Fibroblast of skin of left quadriceps (primary cell): Measurements from ENCODE around the gene TMEM190.

Source experiments
- DNase-seq, 2 experiments: peaks; one replicate each; pipeline ENCODE4 v3.0.0-alpha.2; 2013; ENCODE audit warnings: low read depth in 2 of 2

TMEM190 gene

DNA sequence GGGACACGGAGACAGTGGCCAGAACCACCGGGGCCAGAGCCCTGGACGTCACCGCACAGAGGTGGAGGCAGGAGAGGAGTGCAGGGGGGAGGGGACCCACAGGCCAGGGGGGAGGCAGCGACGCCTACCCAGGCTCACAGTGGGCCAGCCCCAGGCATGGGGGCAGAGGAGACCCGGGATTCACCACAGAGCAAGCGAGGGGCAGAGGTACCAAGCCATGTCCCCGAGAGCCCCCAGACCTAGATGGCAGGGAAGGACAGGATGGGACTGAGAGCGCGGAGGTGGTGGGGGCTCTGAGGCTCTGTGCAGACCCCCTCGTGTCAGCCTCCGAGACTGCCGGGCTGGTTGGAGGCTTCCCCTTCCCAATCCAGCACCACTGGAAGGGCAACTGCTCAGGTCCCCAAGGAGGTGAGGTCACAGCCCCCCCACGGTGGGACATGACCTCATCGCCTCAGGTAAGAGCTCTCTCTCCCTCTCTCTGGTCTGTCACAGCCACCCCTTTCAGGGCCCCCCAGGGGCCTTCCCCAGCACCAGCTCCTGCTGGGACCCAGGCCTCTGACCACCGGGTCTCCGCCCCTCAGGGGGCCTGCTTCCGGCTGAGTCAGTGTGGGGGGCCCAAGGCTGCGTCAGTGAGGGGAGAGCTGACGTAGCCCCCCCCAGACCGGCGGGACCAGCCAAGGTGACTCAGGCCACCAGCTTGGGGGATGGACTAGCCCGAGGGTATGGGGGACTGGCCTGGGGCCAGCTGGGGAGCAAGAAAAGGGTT lies 4.1 kb upstream of the TMEM190 start:
- no peak for DNase-seq

DNA sequence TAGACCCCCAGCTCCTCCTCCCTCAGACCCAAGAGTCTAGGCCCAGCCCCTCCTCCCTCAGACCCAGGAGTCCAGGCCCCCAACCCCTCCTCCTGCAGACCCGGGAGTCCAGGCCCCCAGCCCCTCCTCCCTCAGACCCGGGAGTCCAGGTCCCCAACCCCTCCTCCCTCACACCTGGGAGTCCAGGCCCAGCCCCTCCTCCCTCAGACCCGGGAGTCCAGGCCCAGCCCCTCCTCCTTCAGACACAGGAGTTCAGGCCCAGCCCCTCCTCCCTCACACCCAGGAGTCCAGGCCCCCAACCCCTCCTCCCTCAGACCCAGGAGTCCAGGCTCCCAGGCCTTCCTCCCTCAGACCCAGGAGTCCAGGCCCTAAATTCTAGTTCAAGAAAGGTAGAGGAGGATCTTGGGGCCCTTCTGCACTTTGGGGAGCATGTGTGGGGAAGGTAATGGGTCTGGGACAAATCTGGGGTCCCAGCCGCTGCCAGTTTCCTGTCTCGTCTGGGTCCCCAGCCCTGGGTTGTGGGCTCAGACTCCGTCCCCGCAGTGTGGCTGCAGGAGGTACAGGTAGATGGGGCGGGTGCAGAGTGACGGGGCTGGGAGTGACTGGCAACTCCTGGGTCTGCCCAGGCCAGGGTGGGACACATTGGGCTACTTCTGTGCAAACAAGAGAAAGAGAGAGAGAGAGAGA lies 3.2 kb upstream of the TMEM190 start:
- no peak for DNase-seq

DNA sequence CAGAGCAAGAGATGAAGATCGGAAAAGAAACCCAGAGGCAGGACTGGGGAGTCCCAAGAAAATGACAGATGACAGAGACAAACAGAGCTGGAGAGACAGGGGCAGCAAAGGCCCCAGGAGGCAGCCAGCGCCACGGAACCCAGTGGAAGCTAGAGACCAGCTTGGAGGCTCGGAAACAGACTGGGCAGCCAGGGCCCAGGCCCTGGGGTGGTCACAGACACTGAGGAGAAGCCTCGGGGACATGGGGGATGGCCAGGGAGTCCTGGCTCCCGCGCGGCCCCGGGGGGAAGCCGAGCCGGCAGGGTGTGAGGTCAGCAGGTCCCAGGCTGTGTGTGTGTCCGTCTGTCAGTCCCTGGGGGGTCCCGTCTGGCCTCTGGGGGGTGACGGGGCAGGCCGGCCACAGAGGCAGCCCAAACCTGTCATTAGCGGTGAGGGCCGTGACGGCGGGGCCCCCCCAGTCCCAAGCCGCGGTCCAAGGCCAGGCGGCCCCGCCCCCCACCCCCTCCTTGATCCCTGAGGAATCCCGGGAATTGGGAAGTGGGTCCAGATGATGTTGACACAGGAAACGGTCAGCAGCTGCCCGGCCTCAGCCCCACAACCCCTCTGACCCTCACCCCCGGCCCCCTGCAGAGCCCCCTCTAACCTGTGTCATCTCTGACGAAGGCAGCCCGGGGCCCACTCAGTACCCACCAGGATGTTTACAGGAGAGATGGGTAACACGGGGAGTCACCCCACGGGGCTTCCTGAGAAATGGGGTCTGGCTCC lies 2.5 kb upstream of the TMEM190 start:
- no peak for DNase-seq

DNA sequence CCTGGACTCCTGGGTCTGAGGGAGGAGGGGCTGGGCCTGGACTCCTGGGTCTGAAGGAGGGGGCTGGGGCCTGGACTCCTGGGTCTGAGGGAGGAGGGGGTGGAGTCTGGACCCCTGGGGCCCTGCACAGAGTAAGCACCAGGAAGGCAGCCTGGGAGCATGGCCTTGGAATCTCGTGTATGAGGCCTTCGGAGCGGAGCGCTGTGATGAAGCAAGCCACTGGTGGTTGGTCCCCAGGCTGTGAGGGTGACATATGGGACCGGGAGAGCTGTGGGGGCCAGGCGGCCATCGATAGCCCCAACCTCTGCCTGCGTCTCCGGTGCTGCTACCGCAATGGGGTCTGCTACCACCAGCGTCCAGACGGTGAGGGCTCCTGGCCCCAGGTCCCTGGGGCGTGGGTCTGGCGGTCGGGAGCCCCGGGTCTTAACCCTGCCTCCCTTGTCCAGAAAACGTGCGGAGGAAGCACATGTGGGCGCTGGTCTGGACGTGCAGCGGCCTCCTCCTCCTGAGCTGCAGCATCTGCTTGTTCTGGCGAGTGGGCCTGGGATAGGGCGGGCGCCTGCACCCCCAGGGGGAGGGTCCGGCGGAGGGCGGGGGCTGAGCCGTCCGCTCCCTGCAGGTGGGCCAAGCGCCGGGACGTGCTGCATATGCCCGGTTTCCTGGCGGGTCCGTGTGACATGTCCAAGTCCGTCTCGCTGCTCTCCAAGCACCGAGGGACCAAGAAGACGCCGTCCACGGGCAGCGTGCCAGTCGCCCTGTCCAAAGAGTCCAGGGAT lies 918 bp downstream of the TMEM190 start:
- no peak for DNase-seq

DNA sequence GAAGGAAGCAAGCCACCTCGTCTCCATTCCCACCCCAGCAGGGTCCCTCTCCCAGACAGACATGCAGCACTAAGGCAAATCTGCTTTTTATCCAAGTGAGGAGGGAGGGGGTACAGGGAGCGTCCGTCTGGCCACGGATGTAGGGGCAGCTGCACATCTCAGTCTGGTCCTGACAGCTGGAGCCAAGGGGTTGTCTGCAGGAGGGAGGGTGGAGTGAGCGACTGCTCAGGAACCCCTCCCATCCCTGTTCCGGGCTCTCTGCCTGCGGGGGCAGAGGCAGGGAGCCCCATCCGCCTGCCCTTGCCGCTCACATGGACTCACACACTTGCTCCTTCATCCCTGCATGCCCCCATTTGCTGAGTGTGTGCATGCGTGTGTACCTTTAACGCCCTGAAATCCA lies 2.5 kb downstream of the TMEM190 start:
- no peak for DNase-seq

DNA sequence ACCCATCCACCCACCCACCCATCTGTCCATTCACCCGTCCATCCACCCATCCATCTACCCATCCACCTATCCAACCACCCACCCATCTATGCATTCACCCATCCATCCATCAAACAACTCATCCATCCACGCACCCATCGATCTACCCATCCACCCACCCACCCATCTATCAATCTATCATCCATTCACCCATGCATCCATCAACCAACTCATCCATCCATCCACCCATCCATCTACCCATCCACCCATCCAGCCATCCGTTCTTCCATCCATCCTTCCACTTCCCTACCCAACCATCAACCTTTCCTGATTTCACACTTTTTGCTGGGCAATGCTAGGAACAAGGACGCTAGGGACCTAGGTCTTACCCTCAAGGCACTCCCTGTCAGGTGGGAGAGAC lies 5.4 kb downstream of the TMEM190 start:
- no peak for DNase-seq

DNA sequence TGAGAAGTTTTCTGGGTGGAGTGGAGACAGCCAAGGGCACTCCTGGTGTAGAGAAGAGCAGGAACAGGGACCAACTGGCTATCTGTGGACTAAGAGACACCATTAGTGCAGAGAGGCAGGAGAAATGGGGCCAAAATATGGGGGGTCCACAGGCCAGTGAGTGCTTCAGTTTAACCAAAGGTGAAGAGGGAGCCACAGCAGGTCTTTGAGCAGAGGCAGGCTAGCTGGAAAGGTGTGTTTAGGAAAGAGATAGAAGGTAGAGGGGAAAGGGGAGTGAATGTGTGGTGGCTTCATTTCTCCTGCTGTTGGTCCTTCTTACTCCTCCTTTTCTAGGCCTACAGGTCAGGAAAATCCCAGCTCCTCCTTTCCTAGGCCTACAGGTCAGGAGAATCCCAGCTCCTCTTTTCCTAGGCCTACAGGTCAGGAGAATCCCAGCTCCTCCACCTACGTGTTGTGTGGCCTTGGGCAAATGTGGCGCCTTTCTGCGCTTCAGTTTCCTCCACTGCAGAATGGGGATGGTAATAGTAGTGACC lies 6.0 kb downstream of the TMEM190 start:
- DNase-seq, result no peak

DNA sequence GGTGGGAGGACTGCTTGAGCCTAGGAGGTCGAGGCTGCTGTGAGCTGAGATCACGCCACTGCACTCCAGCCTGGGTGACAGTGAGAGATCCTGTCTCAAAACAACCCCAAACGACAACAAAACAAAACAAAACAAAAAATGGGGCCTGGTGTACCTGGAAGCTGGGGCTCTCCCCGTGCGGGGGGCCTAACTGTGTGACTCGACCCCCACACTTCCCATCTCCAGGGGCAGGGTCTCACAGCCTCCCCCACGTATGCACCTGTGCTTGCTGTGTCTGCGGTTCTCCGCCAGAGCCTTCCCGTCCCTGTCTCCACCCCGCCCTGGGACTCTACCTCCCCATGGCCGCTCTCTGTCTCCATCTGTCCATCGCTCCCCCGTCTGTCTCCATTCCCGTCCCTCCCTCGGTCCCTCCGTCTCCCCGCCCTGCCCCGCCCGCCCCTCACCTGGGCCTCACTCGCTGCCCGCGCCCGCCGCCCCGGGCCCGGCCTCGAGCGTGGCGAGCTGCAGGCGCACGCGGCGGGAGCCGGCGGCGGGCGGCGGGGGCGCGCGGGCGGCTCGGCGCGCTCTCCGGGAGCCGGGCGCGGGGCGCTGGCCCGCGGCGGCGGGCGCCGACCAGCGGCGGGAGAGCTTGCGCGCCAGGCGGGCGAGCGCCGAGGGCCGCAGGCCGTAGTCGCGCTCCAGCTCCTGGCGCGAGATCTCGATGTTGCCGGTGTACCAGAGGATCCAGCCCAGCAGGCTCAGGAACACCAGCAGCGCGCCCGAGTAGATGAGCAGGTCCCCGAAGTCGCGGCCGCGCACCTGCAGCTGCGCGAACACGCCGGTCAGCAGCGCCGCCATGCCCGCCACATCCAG lies 6.9 kb downstream of the TMEM190 start:
- no peak for DNase-seq

DNA sequence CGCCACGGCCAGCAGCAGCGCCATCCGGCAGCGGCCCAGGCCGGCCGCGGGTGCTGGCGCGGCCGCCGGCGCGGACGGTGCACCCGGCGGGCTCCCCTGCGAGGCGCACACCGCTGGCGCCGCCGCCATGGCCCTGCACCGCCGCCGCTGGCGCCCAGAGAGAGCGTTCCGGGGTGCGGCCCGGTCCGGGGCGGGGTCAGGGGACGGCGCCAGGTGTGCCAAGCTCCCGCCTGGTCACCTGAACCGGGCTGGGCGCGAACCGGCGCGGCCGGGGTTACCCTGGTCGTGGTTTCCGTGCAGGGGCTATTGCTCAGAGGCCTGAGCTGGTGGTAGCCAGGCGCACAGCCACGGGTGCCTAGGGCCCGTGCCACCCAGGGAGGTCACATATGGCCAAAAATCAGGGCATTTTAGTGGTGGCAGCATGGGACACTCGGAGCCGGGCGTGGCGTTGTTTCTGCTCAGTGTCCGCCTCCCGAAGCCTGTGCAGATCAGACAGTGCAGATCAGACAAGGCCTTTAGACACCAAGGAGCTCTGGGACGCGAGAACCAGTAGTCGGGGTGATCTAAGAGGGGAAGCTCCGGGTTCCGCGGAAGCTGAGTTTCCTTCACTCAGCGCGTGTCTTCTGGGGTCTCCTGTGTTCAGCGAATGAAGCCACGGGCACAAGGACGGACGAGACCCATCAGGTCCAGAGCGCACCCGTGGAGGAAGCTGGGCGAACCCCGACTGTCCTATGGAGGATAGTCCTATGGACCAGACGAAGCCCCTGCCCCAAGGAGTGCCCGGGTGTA lies 7.7 kb downstream of the TMEM190 start, which contains the start of gene TMEM238:
Gene TMEM238 (minus strand): TSS at position 162 of the 789 bp plus-strand sequence. CDS start 33 bp downstream, at position 129.
- no peak for DNase-seq

DNA sequence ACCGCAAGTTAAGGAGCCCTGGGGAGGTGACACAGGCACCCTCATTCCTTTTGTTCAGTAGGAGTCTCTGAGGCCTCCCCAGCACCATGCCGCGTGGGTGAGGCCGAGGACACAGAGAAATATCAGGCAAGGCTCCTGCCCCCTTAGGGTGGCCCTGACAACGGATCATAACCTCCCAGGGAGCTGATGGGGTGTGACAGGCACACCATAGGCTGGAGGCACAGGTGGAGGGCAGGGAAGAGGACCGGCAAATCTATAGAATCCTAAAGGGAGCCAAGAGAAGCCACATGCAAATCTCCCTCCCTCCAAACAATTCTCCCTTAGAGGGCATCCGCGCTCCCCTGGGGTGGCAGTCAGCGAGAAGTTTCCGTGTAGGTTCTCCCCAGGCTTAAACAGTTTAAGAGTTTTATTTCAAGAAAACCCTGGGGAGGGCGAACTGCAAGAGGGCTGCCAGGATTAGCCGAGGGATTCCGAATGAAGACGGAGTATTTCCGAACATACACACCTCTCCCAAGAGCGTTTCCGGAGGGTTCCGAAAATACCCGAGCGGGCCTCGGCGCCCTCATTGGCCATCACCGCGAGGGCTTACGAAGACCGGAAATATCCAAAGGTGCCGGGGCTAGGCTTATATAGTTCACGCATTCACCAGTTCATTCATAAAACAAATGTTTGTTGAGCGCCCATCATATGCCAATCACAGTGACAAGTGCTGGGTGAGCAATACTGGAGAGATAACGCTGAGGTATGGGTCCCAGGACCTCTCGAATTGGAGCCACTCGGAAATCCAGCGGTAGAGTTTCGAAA lies 8.5 kb downstream of the TMEM190 start:
- peak; percentile 89 to 90 for DNase-seq

DNA sequence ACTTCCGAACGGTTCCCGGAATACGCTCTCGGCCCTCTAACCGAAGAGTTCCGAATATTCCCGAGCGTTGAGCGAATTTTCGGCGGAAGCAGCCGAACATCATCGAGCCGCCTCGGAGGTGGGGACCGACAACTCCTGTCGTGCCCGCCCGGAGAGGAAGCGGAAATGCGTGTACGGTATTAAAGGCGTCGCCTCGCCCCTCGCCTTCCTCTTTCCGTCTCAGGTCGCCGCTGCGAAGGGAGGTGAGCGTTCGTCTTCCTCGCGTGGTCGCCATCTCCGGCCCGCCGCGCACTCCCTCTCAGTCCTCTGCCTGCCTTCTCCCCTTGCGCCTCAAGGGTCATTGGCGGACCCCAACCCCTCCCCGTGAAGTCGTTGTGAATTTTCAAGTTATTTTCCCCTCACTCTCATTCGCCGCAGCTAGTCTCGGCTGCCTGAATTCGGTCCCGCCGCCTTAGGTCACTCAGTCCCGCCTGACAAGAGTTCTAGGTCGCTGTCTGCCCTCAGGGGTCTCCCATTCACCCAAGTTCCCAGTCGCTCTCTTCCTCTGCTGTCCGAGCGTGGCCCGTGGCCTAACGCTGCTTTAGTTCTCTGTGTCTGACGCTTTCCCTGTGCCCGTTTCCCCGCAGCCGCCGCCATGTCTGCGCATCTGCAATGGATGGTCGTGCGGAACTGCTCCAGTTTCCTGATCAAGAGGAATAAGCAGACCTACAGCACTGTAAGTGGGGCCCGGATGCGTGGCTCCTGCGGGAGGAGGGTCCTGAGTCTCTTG lies 9.3 kb downstream of the TMEM190 start, which contains the start of gene RPL28:
Gene RPL28 (plus strand): TSS at position 209 of the 769 bp plus-strand sequence. CDS start 426 bp downstream, at position 635.
- peak; percentile 95 to 96 for DNase-seq

DNA sequence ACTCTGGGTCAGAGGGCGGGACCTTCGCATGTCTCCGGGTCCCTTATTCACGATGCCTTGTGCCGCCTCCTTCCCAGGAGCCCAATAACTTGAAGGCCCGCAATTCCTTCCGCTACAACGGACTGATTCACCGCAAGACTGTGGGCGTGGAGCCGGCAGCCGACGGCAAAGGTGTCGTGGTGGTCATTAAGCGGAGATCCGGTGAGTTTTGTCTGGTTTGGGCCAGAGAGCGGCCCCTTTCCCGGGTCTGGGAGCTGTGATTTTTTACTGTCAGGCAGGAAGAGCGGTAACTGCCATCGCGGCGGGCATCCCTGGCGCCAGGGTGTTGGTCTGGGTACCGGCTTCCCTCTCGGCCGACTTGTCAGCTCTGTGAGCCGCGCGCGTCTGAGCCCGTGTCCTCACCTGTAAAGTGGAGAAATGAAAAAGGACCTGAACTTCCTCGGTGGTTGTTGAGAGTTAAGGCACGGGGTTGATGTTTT lies 9.9 kb downstream of the TMEM190 start:
- DNase-seq, result no peak

DNA sequence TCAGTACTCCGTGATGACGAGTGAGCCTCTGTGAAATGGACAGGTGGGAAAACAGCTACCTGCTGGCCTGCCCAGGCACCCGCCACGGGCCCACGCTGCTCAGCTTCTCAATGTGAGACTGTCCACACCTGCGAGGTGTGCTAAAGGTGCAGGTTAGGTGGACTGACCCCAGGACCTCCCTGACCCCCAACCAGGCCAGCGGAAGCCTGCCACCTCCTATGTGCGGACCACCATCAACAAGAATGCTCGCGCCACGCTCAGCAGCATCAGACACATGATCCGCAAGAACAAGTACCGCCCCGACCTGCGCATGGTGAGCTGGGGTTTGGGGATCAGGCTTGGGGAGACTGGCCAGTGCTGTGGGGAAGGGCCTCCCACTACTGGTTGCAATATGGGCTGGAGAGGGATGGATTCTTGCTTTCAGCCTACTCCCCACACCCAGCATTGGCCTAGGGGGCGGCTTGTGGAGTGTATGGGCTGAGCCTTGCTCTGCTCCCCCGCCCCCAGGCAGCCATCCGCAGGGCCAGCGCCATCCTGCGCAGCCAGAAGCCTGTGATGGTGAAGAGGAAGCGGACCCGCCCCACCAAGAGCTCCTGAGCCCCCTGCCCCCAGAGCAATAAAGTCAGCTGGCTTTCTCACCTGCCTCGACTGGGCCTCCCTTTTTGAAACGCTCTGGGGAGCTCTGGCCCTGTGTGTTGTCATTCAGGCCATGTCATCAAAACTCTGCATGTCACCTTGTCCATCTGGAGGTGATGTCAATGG lies 11.3 kb downstream of the TMEM190 start:
- no peak for DNase-seq

DNA sequence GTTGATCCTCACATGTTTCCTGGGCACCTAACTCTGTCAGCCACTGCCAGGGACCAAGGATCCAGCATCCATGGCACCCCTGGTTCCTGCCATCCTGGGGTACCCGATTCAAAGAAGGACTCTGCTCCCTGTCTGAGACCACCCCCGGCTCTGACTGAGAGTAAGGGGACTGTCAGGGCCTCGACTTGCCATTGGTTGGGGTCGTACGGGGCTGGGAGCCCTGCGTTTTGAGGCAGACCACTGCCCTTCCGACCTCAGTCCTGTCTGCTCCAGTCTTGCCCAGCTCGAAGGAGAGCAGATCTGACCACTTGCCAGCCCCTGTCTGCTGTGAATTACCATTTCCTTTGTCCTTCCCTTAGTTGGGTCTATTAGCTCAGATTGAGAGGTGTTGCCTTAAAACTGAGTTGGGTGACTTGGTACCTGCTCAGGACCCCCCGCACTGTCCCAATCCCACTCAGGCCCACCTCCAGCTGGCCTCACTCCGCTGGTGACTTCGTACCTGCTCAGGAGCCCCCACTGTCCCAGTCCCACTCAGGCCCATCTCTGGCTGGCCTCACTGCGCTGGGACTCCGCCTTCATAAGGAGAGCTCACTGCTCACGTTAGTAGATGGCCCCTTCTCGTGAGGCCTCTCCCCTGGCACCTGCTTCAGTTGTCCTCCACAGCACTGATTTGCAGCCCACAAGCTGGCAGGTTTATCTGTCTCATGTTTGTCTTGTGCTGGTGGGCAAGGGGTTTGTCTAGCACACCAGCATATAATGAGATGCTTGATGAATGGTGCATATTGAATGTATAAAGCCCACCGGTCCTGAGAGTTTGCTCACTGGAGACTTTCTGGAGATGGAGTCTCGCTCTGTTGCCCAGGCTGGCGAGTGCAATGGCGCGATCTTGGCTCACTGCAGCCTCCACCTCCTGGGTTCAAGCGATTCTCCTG lies 13.0 kb downstream of the TMEM190 start:
- no peak for DNase-seq

DNA sequence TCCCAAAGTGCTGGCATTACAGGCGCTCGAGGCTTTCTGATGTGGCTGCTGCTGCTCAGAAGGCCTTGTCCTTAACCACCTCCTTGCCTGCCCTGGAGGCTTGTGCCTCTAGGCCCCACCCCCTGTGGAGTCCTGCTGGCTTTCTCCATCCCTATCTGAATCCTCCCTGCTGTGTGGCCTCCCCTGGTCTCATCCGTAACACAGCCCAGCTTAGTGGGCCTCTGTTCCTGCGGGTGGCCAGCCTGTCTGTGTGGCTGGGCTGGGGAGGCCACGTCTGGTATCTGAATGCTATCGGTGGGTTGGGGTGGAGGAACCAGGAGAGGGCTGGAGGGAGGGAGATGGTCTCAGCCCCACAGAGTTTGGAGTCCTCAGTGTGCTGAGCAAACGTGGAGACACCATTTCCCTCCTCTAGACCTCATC lies 13.8 kb downstream of the TMEM190 start:
- no peak for DNase-seq

DNA sequence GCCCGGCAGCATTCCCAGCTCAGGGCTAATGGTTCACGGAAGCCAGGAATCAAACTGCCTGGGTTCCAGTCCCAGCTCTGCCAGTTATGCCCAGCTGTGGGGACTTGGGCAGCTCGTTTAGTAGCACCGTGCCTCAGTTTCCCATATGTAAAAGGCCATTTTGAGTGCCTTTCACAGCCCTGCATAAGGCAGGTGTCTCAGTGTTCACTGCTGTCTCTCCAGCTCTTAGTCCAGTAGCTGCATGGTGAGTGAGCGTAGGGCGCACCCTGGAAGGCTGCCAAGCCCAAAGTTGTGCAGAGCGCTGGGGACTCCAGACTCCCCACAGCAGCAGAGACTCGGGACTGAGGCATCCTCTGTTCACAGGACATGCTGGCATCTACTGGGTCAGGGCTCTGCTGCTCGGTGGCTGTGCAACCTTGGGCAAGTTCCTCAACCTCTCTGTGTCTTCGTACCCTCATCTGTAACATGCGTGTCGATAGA lies 14.6 kb downstream of the TMEM190 start:
- no peak for DNase-seq
